HG03280 (cell line): ENCODE data around the gene ANKRD7.
"Not testable (repeated sequence)": the region's sequence is repeated elsewhere in the genome, so short reads cannot be mapped to it uniquely, and the experiment has no call there.

Experiments
- ATAC-seq: cut with Tn5 transposase; IDR thresholded peaks from one replicate; pipeline ENCODE4 v1.9.1; 2021; ENCODE audit warnings: mild to moderate bottlenecking, moderate library complexity; ENCODE audit not compliant: unreplicated experiment

The ANKRD7 gene

GRCh38 chr7:118232837-118233236 lies 8.3 kb downstream of the ANKRD7 start:
- ATAC-seq: no peak

DNA sequence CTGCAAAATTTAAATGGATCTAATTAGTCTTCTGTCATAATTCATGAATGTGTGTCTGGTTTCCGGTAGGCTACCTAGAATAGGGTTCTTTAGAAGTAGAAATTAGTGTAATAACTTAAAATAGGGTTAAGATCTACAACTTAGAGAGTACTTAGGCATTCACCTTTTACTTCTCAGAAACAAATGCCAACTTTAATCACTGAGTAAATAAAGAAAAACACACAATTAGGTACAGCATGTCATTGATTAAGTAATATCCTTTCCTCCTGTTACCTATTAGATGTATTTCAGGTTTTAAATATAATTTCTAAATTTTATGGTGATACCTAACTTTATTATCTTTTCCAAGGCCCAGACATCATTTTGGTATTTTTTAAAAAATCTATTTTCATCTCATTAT lies 9.3 kb downstream of the ANKRD7 start:
- ATAC-seq: no peak

DNA sequence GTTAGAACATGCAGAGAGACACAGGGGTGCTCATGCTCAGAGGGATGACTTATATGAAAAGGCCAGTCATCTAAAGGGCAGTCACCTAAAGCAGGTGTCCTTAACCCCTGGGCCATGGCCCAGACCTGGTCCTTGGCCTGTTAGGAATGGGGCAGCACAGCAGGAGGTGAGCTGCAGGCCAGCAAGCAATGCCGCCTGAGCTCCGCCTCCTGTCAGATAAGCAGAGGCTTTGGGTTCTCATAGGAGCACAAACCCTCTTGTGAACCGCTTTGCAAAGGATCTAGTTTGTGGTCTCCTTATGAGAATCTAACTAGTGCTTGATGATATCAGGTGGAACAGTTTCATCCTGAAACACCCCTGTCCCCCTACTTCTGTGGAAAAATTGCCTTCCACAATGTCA lies 14.5 kb downstream of the ANKRD7 start:
- no peak for ATAC-seq

- not testable (repeated sequence) for ATAC-seq
These were observed 15.8 kb downstream of the ANKRD7 start for GRCh38 chr7:118240320-118240719.

- ATAC-seq: no peak
These were observed 19.2 kb downstream of the ANKRD7 start for GRCh38 chr7:118243695-118244094.

- peak; percentile 72 for ATAC-seq
These were observed 20.9 kb downstream of the ANKRD7 start for GRCh38 chr7:118245267-118246040.

- ATAC-seq: no peak
These were observed 26.5 kb downstream of the ANKRD7 start for GRCh38 chr7:118250860-118251494.

DNA sequence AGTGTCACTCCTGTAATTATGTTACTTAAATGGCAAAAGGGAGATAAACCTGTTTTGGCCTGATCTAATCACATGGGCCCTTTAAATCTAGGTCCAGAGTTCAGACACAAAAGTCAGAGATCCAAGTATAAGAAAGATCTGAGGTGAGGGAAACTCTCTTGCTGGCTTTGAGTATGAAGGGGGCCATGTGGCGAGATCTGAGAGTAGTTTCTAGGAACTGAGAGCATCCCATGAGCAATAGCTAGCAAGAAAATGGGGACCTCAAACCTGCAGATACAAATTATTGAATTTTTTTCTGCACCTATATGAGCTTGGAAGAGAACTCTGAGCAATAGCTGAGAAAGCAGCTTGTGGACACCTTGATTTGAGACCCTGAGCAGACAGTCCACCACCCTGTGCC lies 27.6 kb downstream of the ANKRD7 start:
- no peak for ATAC-seq

DNA sequence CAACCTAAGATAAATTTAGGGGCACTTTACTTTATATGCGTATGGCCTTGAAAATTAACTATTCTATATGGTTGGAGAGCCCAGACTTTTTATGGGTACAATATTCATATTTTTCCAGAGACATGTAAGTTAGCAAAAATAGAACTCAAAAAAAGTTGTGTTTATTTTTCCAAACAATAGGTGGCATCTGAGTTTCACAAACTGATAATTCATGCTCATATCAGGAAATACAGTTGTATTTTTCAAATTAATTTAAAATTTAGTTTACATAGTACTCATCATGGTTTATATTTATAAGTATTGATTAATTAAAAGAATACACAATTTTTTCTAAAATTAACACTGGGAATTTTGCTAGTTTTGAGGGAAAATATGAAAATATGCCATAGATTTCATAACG lies 34.6 kb downstream of the ANKRD7 start:
- ATAC-seq: no peak

DNA sequence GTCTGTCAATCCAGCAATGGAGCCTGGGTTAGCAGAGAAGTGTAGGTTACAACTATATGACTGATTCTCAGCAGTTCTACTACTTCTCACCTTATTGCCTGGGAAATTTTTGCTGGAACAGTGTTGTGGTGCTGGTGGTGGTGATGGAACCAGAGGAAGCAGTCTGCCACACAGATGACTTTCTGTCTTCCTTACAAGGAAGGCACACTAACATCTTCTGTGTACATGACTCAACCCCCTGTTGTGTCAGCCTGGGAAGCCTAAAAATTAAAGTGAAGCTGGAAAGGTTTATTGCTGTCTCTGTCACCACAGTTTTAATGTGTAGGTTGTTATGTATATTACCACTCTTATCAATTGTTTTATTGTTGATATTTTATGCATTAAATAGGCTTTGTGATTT lies 40.3 kb downstream of the ANKRD7 start:
- no peak for ATAC-seq

DNA sequence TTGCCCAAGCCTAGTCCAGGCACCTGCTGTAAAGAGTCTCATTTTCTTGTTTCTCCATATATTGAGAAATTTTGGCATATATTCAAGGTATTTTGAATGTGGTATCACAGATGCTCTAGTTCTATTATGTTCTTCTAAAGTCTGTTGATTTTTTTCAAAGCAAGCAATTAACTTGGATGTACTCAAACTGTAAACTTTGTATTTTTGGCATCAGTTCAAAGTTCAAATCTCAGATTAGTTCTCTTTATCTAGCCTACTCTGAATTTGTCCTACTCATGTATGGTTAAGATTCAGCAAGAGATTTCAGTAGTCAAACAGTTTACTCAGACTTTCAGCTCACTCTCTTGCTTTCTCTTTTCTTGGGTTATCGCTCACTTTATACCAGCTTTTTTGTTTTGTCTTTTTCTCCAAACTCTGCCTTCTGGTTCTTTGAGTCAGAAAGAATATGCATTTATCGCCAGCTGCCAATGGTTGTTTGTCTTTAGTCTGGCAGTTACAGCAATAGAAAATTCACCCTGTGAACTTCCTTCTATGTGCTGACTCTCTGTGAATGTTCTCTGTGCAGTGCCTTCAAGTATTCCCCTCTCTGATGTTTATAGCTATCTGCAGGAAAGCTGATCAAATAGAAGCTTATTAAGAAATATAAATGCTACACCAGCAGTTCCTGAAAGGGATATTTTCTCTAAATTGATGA lies 56.0 kb downstream of the ANKRD7 start:
- no peak for ATAC-seq

GRCh38 chr7:118281196-118281595 lies 56.7 kb downstream of the ANKRD7 start:
- no peak for ATAC-seq

DNA sequence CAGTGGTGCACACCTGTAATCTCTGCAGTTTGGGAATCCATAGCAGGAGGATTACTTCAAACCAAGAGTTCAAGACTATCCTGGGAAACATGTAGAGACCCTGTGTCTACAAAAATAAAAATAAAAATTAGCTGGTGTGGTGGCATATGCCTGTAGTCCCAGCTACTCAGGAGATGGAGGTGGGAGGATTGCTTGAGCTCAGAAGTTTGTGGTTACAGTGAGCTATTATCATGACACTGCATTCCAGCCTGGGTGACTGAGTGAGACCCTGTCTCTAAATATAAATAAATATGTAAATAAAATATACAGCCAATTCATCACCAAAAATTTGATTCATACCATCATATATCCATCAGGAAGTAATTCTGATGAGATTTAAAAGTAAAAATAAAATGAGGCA lies 60.9 kb downstream of the ANKRD7 start:
- ATAC-seq: no peak

DNA sequence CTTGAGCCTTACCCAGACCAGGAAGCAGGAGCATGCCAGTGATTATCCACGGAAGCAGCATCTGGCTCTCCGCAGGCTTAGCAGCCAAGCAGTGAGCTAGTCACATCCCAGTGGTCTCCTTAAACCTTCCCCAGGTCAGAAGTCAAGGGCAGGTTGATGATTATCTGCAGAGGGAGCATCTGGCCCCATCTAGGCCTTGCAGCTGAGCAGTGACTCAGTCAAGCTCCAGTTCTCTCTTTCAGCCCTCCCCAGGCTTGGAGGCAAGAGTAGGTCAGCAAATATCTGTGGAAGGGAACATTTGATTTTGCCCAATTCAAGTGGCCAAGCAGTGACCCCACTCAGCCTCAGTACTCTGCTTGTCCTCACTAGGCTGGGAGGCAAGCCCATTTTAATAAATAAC lies 61.6 kb downstream of the ANKRD7 start:
- no peak for ATAC-seq

DNA sequence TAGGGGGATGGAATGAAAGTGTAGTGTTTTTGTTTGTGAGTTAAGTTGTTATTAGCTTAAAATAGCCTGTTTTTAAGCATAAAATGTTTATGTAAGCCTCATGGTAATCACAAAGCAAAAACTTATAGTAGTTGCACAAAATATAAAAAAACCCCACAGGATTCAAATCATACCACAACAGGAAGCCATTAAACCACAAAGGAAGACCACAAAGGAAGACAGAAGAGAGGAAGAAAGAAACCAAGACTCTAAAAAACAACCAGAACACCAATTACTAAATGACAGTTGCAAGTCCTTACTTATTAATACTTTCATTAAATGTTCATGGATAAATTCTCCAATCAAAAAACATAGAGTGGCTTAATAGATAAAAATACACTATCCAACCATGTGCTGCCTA lies 63.6 kb downstream of the ANKRD7 start:
- no peak for ATAC-seq

DNA sequence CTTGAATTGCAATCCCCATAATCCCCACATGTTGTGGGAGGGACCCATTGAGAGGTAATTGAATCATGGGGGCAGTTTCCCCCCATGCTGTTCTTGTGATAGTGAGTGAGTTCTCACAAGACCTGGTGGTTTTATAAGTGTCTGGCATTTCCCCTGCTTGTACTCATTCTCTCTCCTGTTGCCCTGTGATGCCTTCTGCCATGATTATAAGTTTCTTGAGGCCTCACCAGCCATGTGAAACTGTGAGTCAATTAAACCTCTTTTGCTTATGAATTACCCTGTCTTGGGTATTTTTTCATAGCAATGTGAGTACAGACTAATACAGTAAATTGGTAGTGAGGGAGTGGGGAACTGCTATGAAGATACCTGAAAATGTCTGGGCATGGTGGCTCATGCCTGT lies 65.0 kb downstream of the ANKRD7 start:
- ATAC-seq: no peak
